Measurements from ENCODE around the gene VCPKMT.

VCPKMT gene

GRCh38 chr14:50086321-50086711 is 30.1 kb downstream of the VCPKMT start:
- no peak overlapping the region for H3K14ac ChIP-seq (ENCODE audit: low read length)
- no peaks in the 10 kb centered on the region for H3K4me1 ChIP-seq (ENCODE audit: control insufficient read depth in 2 of 2, insufficient read depth in 1 of 2, low read depth in 1 of 2, low read length in 2 of 2)
- H3K27ac ChIP-seq (replicated peaks; ENCODE audit: low read length), result no peak overlapping the region
- no peak overlapping the region for H3K4ac ChIP-seq (ENCODE audit: low read length)
- WGBS, 2 donors (ENCODE audit: extremely low coverage in 2 of 2, insufficient read length in 2 of 2, insufficient replicate concordance in 1 of 2), result no CpG with 5 or more reads among the region's 2 CpGs
- no peaks in the 10 kb centered on the region for H3K79me1 ChIP-seq (ENCODE audit: low read depth, low read length)
- H3K23ac ChIP-seq (ENCODE audit: low read depth, low read length, poor library complexity), result no peak overlapping the region
- no peak overlapping the region for H3K9ac ChIP-seq (ENCODE audit: low read depth, low read length, poor library complexity)
- no peak overlapping the region for H2BK5ac ChIP-seq (ENCODE audit: low read length)
- no peaks in the 10 kb centered on the region for H3K27me3 ChIP-seq (ENCODE audit: control insufficient read depth in 3 of 3, insufficient read depth in 3 of 3, low read depth in 1 of 3, low read length in 3 of 3)
- H2BK15ac ChIP-seq (ENCODE audit: low read length), result no peak overlapping the region
- H4K91ac ChIP-seq (ENCODE audit: low read depth, low read length, poor library complexity), result no peak overlapping the region
- no peak overlapping the region for H4K8ac ChIP-seq (ENCODE audit: low read depth, low read length)
- no peak overlapping the region for H3K18ac ChIP-seq (ENCODE audit: low read length)
- H2BK120ac ChIP-seq (ENCODE audit: low read depth, low read length), result no peak overlapping the region
- H3K4me2 ChIP-seq (ENCODE audit: insufficient read depth, low read length, poor library complexity, severe bottlenecking), result no peak overlapping the region
- DNase-seq (ENCODE audit: low spot score), result no peak
- no peaks in the 10 kb centered on the region for H3K9me3 ChIP-seq (replicated peaks in 1 of 2; ENCODE audit: control insufficient read depth in 2 of 2, insufficient read depth in 1 of 2, low read depth in 1 of 2, low read length in 2 of 2)
- no peak overlapping the region for H2AFZ ChIP-seq (ENCODE audit: low read length)
- H3K4me3 ChIP-seq (ENCODE audit: low read length in 2 of 2), result no peak overlapping the region
- no peak overlapping the region for H2AK5ac ChIP-seq (ENCODE audit: low read depth, low read length)
- H3K36me3 ChIP-seq (replicated peaks in 1 of 2; ENCODE audit: control insufficient read depth in 2 of 2, insufficient read depth in 2 of 2, low read length in 2 of 2), result no peaks in the 10 kb centered on the region
- H2BK12ac ChIP-seq (ENCODE audit: low read length), result no peak overlapping the region

GRCh38 chr14:50085570-50086320 is 30.6 kb downstream of the VCPKMT start:
- no peak overlapping the region for H2AK5ac ChIP-seq (ENCODE audit: low read depth, low read length)
- no peak overlapping the region for H2AFZ ChIP-seq (ENCODE audit: low read length)
- H3K4me1 ChIP-seq (ENCODE audit: control insufficient read depth in 2 of 2, insufficient read depth in 1 of 2, low read depth in 1 of 2, low read length in 2 of 2), result no peaks in the 10 kb centered on the region
- no peak for DNase-seq (ENCODE audit: low spot score)
- H3K4ac ChIP-seq (ENCODE audit: low read length), result no peak overlapping the region
- no peak overlapping the region for H4K91ac ChIP-seq (ENCODE audit: low read depth, low read length, poor library complexity)
- H3K9me3 ChIP-seq (replicated peaks in 1 of 2; ENCODE audit: control insufficient read depth in 2 of 2, insufficient read depth in 1 of 2, low read depth in 1 of 2, low read length in 2 of 2), result no peaks in the 10 kb centered on the region
- no peak overlapping the region for H3K9ac ChIP-seq (ENCODE audit: low read depth, low read length, poor library complexity)
- no peak overlapping the region for H2BK120ac ChIP-seq (ENCODE audit: low read depth, low read length)
- no peak overlapping the region for H3K14ac ChIP-seq (ENCODE audit: low read length)
- H3K36me3 ChIP-seq (replicated peaks in 1 of 2; ENCODE audit: control insufficient read depth in 2 of 2, insufficient read depth in 2 of 2, low read length in 2 of 2), result no peaks in the 10 kb centered on the region
- no peak overlapping the region for H3K4me2 ChIP-seq (ENCODE audit: insufficient read depth, low read length, poor library complexity, severe bottlenecking)
- no peak overlapping the region for H3K18ac ChIP-seq (ENCODE audit: low read length)
- H2BK12ac ChIP-seq (ENCODE audit: low read length), result no peak overlapping the region
- H2BK5ac ChIP-seq (ENCODE audit: low read length), result no peak overlapping the region
- H4K8ac ChIP-seq (ENCODE audit: low read depth, low read length), result no peak overlapping the region
- no peak overlapping the region for H2BK15ac ChIP-seq (ENCODE audit: low read length)
- H3K27ac ChIP-seq (replicated peaks; ENCODE audit: low read length), result no peak overlapping the region
- no peak overlapping the region for H3K4me3 ChIP-seq (ENCODE audit: low read length in 2 of 2)
- no peaks in the 10 kb centered on the region for H3K27me3 ChIP-seq (ENCODE audit: control insufficient read depth in 3 of 3, insufficient read depth in 3 of 3, low read depth in 1 of 3, low read length in 3 of 3)
- H3K23ac ChIP-seq (ENCODE audit: low read depth, low read length, poor library complexity), result no peak overlapping the region
- WGBS, 2 donors (ENCODE audit: extremely low coverage in 2 of 2, insufficient read length in 2 of 2, insufficient replicate concordance in 1 of 2), result no CpG with 5 or more reads among the region's 10 CpGs
- H3K79me1 ChIP-seq (ENCODE audit: low read depth, low read length), result no peaks in the 10 kb centered on the region

GRCh38 chr14:50084666-50085065 is 31.7 kb downstream of the VCPKMT start:
- H3K9ac ChIP-seq (ENCODE audit: low read depth, low read length, poor library complexity), result no peak overlapping the region
- H4K8ac ChIP-seq (ENCODE audit: low read depth, low read length), result no peak overlapping the region
- H3K23ac ChIP-seq (ENCODE audit: low read depth, low read length, poor library complexity), result no peak overlapping the region
- no peaks in the 10 kb centered on the region for H3K36me3 ChIP-seq (replicated peaks in 1 of 2; ENCODE audit: control insufficient read depth in 2 of 2, insufficient read depth in 2 of 2, low read length in 2 of 2)
- H3K14ac ChIP-seq (ENCODE audit: low read length), result no peak overlapping the region
- no peak overlapping the region for H3K4ac ChIP-seq (ENCODE audit: low read length)
- no peaks in the 10 kb centered on the region for H3K9me3 ChIP-seq (replicated peaks in 1 of 2; ENCODE audit: control insufficient read depth in 2 of 2, insufficient read depth in 1 of 2, low read depth in 1 of 2, low read length in 2 of 2)
- no CpG with 5 or more reads among the region's 3 CpGs for WGBS, 2 donors (ENCODE audit: extremely low coverage in 2 of 2, insufficient read length in 2 of 2, insufficient replicate concordance in 1 of 2)
- no peak overlapping the region for H3K18ac ChIP-seq (ENCODE audit: low read length)
- H2AK5ac ChIP-seq (ENCODE audit: low read depth, low read length), result no peak overlapping the region
- no peak overlapping the region for H3K27ac ChIP-seq (replicated peaks; ENCODE audit: low read length)
- no peak overlapping the region for H3K4me2 ChIP-seq (ENCODE audit: insufficient read depth, low read length, poor library complexity, severe bottlenecking)
- no peak overlapping the region for H2BK15ac ChIP-seq (ENCODE audit: low read length)
- no peaks in the 10 kb centered on the region for H3K4me1 ChIP-seq (ENCODE audit: control insufficient read depth in 2 of 2, insufficient read depth in 1 of 2, low read depth in 1 of 2, low read length in 2 of 2)
- no peaks in the 10 kb centered on the region for H3K27me3 ChIP-seq (ENCODE audit: control insufficient read depth in 3 of 3, insufficient read depth in 3 of 3, low read depth in 1 of 3, low read length in 3 of 3)
- H3K4me3 ChIP-seq (ENCODE audit: low read length in 2 of 2), result no peak overlapping the region
- H2BK120ac ChIP-seq (ENCODE audit: low read depth, low read length), result no peak overlapping the region
- H2BK5ac ChIP-seq (ENCODE audit: low read length), result no peak overlapping the region
- no peak for DNase-seq (ENCODE audit: low spot score)
- H2BK12ac ChIP-seq (ENCODE audit: low read length), result no peak overlapping the region
- no peaks in the 10 kb centered on the region for H3K79me1 ChIP-seq (ENCODE audit: low read depth, low read length)
- H2AFZ ChIP-seq (ENCODE audit: low read length), result no peak overlapping the region
- no peak overlapping the region for H4K91ac ChIP-seq (ENCODE audit: low read depth, low read length, poor library complexity)

DNA sequence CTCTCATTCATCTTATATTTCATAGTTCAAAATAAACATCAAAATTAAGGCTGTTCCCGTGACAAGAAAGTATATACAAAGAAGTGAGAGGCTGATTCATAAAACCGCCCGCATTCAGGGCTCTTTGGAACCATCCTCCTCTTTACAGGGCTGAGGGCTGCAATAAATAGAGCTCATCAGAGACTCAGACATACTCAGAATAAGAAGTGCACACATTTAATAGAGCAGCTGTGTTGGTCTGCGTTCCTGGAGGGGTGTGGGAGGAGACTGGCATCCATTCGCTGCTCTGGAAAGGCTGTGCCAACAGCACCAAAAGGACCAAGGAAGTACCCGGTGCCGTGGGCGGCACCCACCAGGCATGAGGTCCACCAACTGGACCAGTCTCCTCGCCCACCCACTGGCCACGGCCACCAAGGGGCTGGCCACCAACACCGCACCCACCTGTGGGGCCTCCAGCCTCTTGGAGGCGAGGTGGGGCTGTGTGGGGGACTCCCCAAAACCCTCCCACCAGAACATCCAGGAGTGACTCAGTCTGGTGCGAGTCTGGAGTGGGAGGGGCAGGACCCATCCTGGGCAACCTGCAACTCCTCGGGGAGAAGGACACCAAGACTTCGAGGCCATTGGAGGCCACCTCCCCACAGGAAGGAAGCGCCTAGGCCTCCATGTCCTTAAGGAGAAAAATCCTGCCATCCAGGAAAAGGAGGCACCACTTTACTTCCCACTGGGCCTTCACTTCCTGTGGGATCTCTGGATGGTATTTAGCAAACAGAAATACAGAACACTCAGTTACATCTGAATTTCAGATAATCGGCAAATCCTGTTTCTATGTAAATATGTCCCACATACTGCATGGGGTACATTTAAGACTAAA is 32.7 kb downstream of the VCPKMT start:
- Histone ChIP-seq H3K36me3 (replicated peaks in 1 of 2; ENCODE audit: control insufficient read depth in 2 of 2, insufficient read depth in 2 of 2, low read length in 2 of 2) (no peaks in the 10 kb centered on the region), H3K14ac (ENCODE audit: low read length) (no peak overlapping the region), H2BK12ac (ENCODE audit: low read length) (no peak overlapping the region), H2BK120ac (ENCODE audit: low read depth, low read length) (no peak overlapping the region), H3K9ac (ENCODE audit: low read depth, low read length, poor library complexity) (no peak overlapping the region), H3K27me3 (ENCODE audit: control insufficient read depth in 3 of 3, insufficient read depth in 3 of 3, low read depth in 1 of 3, low read length in 3 of 3) (no peaks in the 10 kb centered on the region), H4K8ac (ENCODE audit: low read depth, low read length) (no peak overlapping the region), H2BK15ac (ENCODE audit: low read length) (no peak overlapping the region), H3K9me3 (replicated peaks in 1 of 2; ENCODE audit: control insufficient read depth in 2 of 2, insufficient read depth in 1 of 2, low read depth in 1 of 2, low read length in 2 of 2) (no peaks in the 10 kb centered on the region), H3K4me2 (ENCODE audit: insufficient read depth, low read length, poor library complexity, severe bottlenecking) (no peak overlapping the region), H4K91ac (ENCODE audit: low read depth, low read length, poor library complexity) (no peak overlapping the region), H2AK5ac (ENCODE audit: low read depth, low read length) (no peak overlapping the region), H2AFZ (ENCODE audit: low read length) (no peak overlapping the region), H3K79me1 (ENCODE audit: low read depth, low read length) (no peaks in the 10 kb centered on the region), H3K18ac (ENCODE audit: low read length) (no peak overlapping the region), H3K23ac (ENCODE audit: low read depth, low read length, poor library complexity) (no peak overlapping the region), H3K4ac (ENCODE audit: low read length) (no peak overlapping the region), H2BK5ac (ENCODE audit: low read length) (no peak overlapping the region), H3K4me3 (ENCODE audit: low read length in 2 of 2) (no peak overlapping the region), H3K27ac (replicated peaks; ENCODE audit: low read length) (no peak overlapping the region), H3K4me1 (ENCODE audit: control insufficient read depth in 2 of 2, insufficient read depth in 1 of 2, low read depth in 1 of 2, low read length in 2 of 2) (no peaks in the 10 kb centered on the region)
- DNase-seq (ENCODE audit: low spot score), result no peak
- WGBS, 2 donors (ENCODE audit: extremely low coverage in 2 of 2, insufficient read length in 2 of 2, insufficient replicate concordance in 1 of 2), result no CpG with 5 or more reads among the region's 17 CpGs
